HEK293 (cell line): ENCODE data around the gene BANF2.

Experiments used
- ZBTB21 ChIP-seq: fragments of 450-650 bp; formaldehyde crosslinking; IDR thresholded peaks from 2 replicates; pipeline ENCODE4 v1.5.1; 2017; ENCODE audit warnings: missing biosample characterization, missing genetic modification characterization
- ZNF768 ChIP-seq: fragments of 450-650 bp; formaldehyde crosslinking; IDR thresholded peaks from 2 replicates; pipeline ENCODE4 v1.5.1; 2018; ENCODE audit warnings: missing biosample characterization, mild to moderate bottlenecking, missing genetic modification characterization
- ZNF837 ChIP-seq: fragments of 450-650 bp; formaldehyde crosslinking; IDR thresholded peaks from 2 replicates; pipeline ENCODE4 v1.5.1; 2016; ENCODE audit warnings: missing biosample characterization, missing genetic modification characterization

- no peak for TF ChIP-seq ZNF837
- no peak for TF ChIP-seq ZNF768 (tag by site-specific recombination)
- no peak for TF ChIP-seq ZBTB21 (tag by site-specific recombination)
Observed at GRCh38 chr20:17715075-17715474, 15.3 kb downstream of the BANF2 start.
